HG02588 (cell line): ENCODE data around the gene MYO10.
A peak's percentile ranks its signal among the peaks of the same experiment; 100 is the strongest.
"Not testable (repeated sequence)": the region's sequence is repeated elsewhere in the genome, so short reads cannot be mapped to it uniquely, and the experiment has no call there.

ENCODE experiments used
- ATAC-seq: cut with Tn5 transposase; IDR thresholded peaks from one replicate; pipeline ENCODE4 v1.9.1; 2021; ENCODE audit warnings: mild to moderate bottlenecking, moderate library complexity; ENCODE audit not compliant: unreplicated experiment

Gene MYO10

DNA sequence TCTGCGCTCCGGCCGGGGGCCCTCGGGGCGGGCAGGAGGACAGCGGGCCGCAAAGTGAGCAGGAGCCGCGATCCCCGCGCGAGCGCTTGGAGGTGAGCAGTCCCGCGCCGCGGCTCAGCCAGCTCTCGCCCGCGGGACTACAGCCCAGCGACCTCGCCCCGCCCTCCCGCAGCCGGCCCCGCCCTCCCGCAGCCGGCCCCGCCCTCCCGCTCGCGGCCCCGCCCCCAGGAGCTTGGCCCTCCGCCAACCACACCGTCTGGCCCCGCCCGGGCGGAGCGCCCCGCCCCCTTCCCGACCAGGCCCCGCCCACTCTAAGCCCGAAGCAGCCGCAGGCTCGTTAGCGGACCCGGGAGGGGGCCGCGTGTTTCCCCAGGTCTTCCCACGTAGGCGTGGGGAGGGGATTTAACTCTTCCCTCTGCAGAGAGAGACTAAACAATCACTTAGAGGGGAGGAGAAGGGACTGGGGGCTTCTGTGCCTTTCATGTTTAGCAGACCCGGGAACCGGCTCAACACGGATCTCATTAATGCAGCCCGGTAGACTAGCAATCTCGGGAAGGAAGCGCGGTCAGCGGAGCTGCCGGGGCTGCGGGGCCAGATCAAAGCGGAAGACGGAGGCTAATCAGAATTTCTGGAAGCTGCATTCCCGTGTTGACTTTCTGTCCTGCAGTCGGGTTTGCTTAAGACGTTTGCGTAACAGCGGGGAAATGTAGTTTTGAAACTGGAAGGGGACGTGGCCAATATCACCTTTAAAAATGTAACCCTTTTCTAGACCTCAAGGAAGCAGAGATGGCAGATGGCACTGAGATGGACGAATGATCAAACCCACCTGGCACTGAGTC is at the start of gene MYO10:
Gene MYO10, minus strand, starts transcription at position 139 of the 839 bp plus-strand sequence. CDS start 480 bp downstream, outside the sequence.
- peak; percentile 48 for ATAC-seq

DNA sequence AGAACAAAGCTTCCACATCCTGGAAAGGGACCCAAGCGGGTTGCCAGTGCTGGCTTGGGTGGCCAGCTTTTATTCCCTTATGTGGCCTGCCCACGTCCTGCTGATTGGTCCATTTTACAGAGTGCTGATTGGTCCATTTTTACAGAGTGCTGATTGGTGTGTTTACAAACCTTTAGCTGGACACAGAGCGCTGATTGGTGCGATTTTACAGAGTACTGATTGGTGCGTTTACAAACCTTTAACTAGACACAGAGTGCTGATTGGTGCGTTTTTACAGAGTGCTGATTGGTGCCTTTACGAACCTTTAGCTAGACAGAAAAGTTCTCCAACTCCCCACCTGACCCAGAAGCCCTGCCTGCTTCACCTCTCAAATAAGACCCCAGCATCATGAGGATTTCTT is 49.2 kb upstream of the MYO10 start:
- not testable (repeated sequence) for ATAC-seq

- ATAC-seq: no peak
These were observed 47.9 kb upstream of the MYO10 start for GRCh38 chr5:16983972-16984371.

DNA sequence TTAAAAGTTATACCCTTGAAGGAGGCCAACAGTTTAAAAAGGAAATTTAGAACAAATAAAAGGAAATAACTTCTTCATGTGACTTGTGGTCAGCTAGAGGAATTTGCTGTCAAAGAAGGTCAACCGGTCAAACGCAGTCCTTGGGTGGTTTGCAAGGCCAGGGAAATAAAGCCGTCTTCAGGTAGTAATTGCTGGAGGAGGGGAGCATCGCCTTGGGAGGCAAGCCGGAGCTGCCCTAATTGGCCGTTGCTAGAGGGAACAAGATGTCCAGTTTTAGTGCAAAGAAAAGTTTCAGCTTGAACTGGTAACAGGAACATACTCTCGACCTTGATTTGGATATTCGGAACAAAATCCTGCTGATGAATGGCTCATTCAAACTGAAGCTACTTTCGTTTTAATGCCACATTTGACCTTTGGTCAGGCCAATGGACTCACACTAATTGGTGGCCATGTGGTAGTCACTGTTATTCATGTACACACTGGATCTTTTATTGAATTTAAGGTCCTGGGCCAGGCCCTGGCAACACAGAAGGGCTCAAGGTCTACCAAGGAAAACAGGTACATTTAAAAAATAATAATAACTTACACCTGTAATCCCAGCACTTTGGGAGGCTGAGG is 47.0 kb upstream of the MYO10 start:
- no peak for ATAC-seq

- ATAC-seq: no peak
These were observed 45.6 kb upstream of the MYO10 start for GRCh38 chr5:16981700-16982099.

- ATAC-seq: no peak
These were observed 44.9 kb upstream of the MYO10 start for GRCh38 chr5:16980983-16981382.

DNA sequence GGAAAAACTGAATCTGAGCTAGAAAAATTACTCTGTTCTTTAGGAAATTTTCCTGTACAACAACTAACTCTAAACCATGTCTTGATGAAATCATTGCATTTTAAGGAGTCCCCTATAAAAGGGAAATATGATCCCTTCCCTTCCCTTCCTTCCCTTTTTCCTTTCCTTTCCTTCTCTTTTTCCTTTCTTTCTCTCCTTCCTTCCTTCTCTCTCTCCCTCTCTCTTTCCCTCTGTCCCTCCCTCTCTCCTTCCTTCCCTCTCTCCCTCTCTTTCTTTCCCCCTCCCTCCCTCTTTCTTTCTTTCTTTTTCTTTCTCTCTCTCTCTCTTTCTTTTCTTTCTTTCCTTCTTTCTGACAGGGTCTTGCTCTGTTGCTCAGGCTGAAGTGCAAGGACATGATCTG is 42.2 kb upstream of the MYO10 start:
- no peak for ATAC-seq

GRCh38 chr5:16976625-16977008 is 40.5 kb upstream of the MYO10 start:
- ATAC-seq: peak; percentile 73

GRCh38 chr5:16975950-16976624 is 40.0 kb upstream of the MYO10 start:
- ATAC-seq: peak; percentile 83

DNA sequence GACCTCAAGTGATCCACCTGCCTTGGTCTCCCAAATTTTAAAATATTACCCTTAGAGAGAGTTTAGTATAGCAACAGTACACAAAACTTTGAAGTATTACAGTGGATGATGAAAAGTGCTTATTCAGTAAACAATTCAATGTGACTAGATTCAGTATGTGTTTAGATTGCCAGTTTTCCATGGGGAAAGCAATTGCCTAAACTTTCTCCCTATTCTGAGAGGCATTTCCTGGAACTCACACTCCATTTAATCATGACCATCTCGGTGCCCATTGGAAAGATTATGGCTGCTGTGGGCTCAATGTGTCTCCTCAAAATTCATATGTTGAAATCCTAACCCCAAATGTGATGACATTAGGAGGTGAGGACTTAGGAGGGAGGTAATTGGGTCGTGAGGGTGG is 38.9 kb upstream of the MYO10 start:
- ATAC-seq: no peak

DNA sequence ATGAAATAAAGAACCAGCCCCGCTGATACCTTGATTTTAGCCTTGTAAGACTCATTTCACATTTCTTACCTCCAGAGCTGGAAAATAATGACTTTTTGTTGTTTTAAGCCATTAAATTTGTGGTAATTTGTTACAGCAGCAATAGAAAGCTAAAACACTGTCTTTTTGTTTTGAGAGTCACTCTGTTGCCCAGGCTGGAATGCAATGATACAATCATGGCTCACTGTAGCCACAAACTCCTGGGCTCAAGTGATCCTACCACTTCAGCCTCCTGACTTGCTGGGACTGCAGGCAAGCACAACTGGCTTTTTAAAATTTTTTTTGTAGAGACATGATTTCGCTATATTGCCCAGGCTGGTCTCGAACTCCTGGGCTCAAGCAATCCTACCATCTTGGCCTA is 34.7 kb upstream of the MYO10 start:
- no peak for ATAC-seq

DNA sequence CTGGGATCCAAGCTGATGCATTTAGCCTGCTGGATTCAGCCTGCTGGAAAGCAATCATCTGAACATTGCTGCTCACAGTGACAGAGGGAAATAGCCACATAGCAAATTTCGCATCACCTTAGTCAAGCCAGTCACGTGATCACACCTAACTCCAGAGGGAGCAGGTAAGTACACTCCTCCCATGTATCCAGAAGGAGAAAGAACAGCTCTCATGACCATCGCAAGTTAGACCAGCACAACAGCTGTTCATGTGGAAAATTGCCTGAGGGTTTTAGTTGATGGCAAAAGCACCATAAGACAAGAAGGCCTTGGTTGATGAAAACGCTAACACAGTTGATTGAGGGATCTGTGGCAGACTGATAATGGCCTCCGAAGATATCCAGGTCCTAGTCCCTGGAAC is 34.2 kb upstream of the MYO10 start:
- no peak for ATAC-seq

- no peak for ATAC-seq
These were observed 29.5 kb upstream of the MYO10 start for GRCh38 chr5:16965581-16965980.

DNA sequence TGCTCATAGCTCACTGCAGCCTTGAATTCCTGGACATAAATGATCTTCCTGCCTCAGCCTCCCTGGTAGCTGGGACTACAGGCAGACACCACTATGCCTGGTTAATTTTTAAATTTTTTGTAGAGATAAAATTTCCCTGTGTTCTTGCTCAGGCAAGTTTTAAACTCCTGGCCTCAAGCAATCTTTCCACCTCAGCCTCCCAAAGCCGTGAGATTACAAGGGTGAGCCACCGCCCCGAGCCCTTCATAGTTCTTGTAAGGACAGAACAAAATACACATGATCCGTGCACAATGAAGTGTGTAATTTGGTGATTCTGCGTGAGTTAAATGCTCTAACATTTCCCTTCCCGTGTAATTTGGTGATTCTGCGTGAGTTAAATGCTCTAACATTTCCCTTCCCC is 27.7 kb upstream of the MYO10 start:
- no peak for ATAC-seq

GRCh38 chr5:16961131-16961530 is 25.0 kb upstream of the MYO10 start:
- no peak for ATAC-seq

- no peak for ATAC-seq
These were observed 21.5 kb upstream of the MYO10 start for GRCh38 chr5:16957304-16958196.

GRCh38 chr5:16953729-16954128 is 17.6 kb upstream of the MYO10 start:
- no peak for ATAC-seq

DNA sequence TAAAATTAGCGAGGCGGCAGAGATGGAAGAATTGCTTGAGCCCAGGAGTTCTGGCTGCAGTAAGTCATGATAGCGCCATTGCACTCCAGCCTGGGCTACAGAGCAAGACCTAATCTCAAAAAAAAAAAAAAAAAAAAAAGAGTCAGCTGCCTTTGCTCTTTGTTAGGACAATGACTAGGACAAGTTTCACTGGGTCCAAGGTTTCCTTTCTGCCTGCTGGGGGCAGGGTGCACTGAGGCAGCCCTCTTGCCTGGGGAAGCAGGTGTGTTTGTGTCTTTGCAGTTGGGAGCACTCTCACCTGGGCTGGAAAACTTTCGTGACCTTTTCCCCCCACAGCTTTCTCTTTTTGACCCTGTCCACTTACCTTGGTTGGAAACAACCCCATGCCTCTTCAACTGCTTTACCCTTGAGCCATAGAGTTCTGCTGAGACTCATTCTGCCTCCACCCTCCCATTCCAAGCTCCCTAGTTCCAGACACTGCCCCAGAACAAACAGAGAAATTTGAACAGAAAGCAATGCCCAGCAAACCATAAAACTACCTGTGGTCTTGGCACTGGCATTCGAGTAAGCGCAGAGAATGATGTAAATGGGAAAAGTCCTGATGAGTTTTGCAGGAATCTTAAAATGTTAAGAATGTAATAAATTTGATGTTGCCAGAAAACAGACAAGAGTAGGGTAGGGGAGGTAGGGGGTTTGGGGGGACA is 17.0 kb upstream of the MYO10 start:
- ATAC-seq: no peak

DNA sequence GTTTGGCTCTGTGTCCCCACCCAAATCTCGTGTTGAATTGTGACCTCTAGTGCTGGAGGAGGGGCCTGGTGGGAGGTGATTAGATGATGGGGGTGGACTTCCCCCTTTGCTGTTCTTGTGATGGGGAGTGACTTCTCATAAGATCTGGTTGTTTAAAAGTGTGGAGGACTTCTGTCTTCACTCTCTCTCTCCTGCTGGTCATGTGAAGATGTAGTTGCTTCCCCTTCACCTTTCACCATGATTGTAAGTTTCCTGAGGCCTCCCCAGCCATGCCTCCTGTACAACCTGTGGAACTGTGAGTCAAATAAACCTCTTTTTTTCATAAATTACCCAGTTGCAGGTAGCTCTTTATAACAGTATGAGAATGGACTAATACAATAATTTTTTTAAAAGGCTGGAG is 10.6 kb upstream of the MYO10 start:
- ATAC-seq: no peak

GRCh38 chr5:16944816-16945562 is 8.9 kb upstream of the MYO10 start:
- no peak for ATAC-seq
